OCI-LY1 (cell line): ENCODE data around the gene CEP78.

ENCODE experiments used
- H2AFZ ChIP-seq: fragments of 200-600 bp; sonication (generic), shearing (Covaris generic); 2 replicates; pipeline ENCODE4 v1.6.0; 2014; ENCODE audit warnings: antibody characterized with exemption, mild to moderate bottlenecking, low read length
- H3F3A ChIP-seq: fragments of 200-600 bp; sonication (generic), shearing (Covaris generic); 2 replicates; pipeline ENCODE4 v1.6.0; 2014; ENCODE audit warnings: mild to moderate bottlenecking, antibody characterized with exemption, low read length, moderate library complexity; ENCODE audit not compliant: insufficient read depth
- H3K27ac ChIP-seq: fragments of 200-600 bp; sonication (generic); 2 replicates; pipeline ENCODE4 v1.5.1; 2014; ENCODE audit warnings: low read length, mixed run types, mild to moderate bottlenecking, low read depth; ENCODE audit not compliant: poor library complexity, severe bottlenecking
- H3K27me3 ChIP-seq: fragments of 200-600 bp; sonication (generic); 2 replicates; pipeline ENCODE4 v1.6.0; 2014; ENCODE audit warnings: antibody characterized with exemption, mild to moderate bottlenecking, low read length, moderate library complexity; ENCODE audit not compliant: insufficient read depth
- H3K36me3 ChIP-seq: fragments of 200-600 bp; sonication (generic); 2 replicates; pipeline ENCODE4 v1.6.1; 2014; ENCODE audit warnings: mild to moderate bottlenecking, antibody characterized with exemption, low read length, moderate library complexity, mixed read lengths; ENCODE audit not compliant: insufficient read depth
- H3K4me1 ChIP-seq: fragments of 200-600 bp; sonication (generic); 2 replicates; pipeline ENCODE4 v1.5.1; 2014; ENCODE audit warnings: mild to moderate bottlenecking, low read length, moderate library complexity; ENCODE audit not compliant: insufficient read depth, severe bottlenecking
- H3K4me2 ChIP-seq: fragments of 200-600 bp; sonication (generic), shearing (Covaris generic); 2 replicates; pipeline ENCODE4 v1.6.1; 2014; ENCODE audit warnings: low read length
- H3K4me3 ChIP-seq: fragments of 200-600 bp; sonication (generic); 2 replicates; pipeline ENCODE4 v1.5.1; 2014; ENCODE audit warnings: low read length, low read depth, mild to moderate bottlenecking, mixed read lengths; ENCODE audit not compliant: poor library complexity, severe bottlenecking
- H3K79me2 ChIP-seq: fragments of 200-600 bp; shearing (Covaris generic); 2 replicates; pipeline ENCODE4 v1.6.1; 2016; ENCODE audit warnings: mixed run types, low read length, mixed read lengths; ENCODE audit not compliant: insufficient read depth
- H3K9ac ChIP-seq: fragments of 200-600 bp; sonication (generic), shearing (Covaris generic); 2 replicates; pipeline ENCODE4 v1.6.1; 2014; ENCODE audit warnings: mild to moderate bottlenecking, low read length, mixed read lengths
- H3K9me2 ChIP-seq: fragments of 200-600 bp; sonication (generic), shearing (Covaris generic); 2 replicates; pipeline ENCODE4 v1.6.1; 2014; ENCODE audit warnings: low read depth, mild to moderate bottlenecking, low read length, mixed read lengths
- H3K9me3 ChIP-seq: fragments of 200-600 bp; shearing (Covaris generic); 2 replicates; pipeline ENCODE4 v1.6.1; 2014; ENCODE audit warnings: low read length, mixed read lengths
- H4K20me1 ChIP-seq: fragments of 200-600 bp; sonication (generic), shearing (Covaris generic); 2 replicates; pipeline ENCODE4 v1.6.0; 2016; ENCODE audit warnings: mild to moderate bottlenecking, low read length; ENCODE audit not compliant: insufficient read depth
- EZH2 ChIP-seq: fragments of 200-600 bp; sonication (generic), shearing (Covaris generic); IDR thresholded peaks from 2 replicates; pipeline ENCODE4 v1.8.0; 2017; ENCODE audit warnings: borderline replicate concordance, mixed run types, mild to moderate bottlenecking, antibody characterized with exemption, low read length, moderate library complexity, mixed read lengths
- TF ChIP-seq, protein P1 (sequence below): fragments of 200-600 bp; sonication (generic), shearing (Covaris generic); IDR thresholded peaks from 2 replicates; pipeline ENCODE4 v1.5.1; 2017; ENCODE audit warnings: mild to moderate bottlenecking, antibody characterized with exemption, low read length, moderate library complexity, mixed read lengths

CEP78 gene

DNA sequence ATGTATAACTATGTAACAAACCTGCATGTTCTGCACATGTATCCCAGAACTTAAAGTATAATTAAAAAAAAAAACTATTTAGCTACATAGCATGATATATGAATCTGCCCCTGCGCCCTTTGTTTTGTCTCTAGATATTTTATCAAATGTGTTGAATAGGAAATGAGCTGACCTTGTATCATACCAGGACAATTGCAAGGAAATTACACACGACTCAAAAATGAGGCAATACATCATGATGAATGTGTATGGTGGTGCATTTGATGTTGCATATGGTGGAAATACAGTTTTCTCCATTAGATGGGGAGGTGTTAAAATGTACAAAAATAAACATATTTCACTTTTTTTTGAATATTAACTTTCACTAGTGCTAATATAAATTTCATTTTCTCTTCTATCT lies 28.6 kb upstream of the CEP78 start:
- H3K4me2 ChIP-seq: no peak overlapping the region
- no peaks in the 10 kb centered on the region for H3K9me2 ChIP-seq
- H3K4me3 ChIP-seq: no peak overlapping the region
- no peak overlapping the region for H3K27ac ChIP-seq
- TF ChIP-seq, protein P1, sequence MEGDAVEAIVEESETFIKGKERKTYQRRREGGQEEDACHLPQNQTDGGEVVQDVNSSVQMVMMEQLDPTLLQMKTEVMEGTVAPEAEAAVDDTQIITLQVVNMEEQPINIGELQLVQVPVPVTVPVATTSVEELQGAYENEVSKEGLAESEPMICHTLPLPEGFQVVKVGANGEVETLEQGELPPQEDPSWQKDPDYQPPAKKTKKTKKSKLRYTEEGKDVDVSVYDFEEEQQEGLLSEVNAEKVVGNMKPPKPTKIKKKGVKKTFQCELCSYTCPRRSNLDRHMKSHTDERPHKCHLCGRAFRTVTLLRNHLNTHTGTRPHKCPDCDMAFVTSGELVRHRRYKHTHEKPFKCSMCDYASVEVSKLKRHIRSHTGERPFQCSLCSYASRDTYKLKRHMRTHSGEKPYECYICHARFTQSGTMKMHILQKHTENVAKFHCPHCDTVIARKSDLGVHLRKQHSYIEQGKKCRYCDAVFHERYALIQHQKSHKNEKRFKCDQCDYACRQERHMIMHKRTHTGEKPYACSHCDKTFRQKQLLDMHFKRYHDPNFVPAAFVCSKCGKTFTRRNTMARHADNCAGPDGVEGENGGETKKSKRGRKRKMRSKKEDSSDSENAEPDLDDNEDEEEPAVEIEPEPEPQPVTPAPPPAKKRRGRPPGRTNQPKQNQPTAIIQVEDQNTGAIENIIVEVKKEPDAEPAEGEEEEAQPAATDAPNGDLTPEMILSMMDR: no peak
- no peaks in the 10 kb centered on the region for H4K20me1 ChIP-seq
- H3K27me3 ChIP-seq: no peaks in the 10 kb centered on the region
- no peaks in the 10 kb centered on the region for H3K79me2 ChIP-seq
- H3K9me3 ChIP-seq: no peaks in the 10 kb centered on the region
- H3F3A ChIP-seq: no peaks in the 10 kb centered on the region
- H3K9ac ChIP-seq: no peak overlapping the region
- H2AFZ ChIP-seq: no peak overlapping the region
- no peaks in the 10 kb centered on the region for H3K36me3 ChIP-seq
- H3K4me1 ChIP-seq: peaks cover 24% of the 10 kb centered on the region

DNA sequence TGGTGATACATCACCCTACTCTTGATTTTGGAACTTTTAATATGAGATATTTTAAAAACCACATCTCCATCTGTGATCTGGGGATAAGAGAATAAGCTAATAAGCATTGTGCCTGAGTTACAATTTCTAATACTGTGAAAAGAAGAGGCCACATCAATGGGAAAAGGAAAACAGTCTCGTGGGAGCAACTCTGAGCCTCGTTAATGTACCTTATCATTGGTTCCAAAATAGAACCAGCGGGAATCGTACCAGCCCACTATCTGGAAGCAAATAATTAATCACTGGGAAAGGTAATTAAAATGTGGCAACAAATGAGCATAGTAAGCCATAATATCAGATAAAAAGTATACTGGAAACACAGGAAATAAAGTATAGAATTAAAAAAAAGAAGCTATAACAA lies 28.0 kb upstream of the CEP78 start:
- TF ChIP-seq, protein P1: no peak
- TF ChIP-seq EZH2: no peak
- Histone ChIP-seq H3K27me3 (no peaks in the 10 kb centered on the region), H3K4me1 (peaks cover 28% of the 10 kb centered on the region), H3K9me3 (no peaks in the 10 kb centered on the region), H3K79me2 (no peaks in the 10 kb centered on the region), H3F3A (no peaks in the 10 kb centered on the region), H4K20me1 (no peaks in the 10 kb centered on the region), H3K4me3 (no peak overlapping the region), H3K36me3 (no peaks in the 10 kb centered on the region), H3K9ac (no peak overlapping the region), H3K9me2 (no peaks in the 10 kb centered on the region), H3K27ac (no peak overlapping the region), H3K4me2 (no peak overlapping the region), H2AFZ (no peak overlapping the region)

DNA sequence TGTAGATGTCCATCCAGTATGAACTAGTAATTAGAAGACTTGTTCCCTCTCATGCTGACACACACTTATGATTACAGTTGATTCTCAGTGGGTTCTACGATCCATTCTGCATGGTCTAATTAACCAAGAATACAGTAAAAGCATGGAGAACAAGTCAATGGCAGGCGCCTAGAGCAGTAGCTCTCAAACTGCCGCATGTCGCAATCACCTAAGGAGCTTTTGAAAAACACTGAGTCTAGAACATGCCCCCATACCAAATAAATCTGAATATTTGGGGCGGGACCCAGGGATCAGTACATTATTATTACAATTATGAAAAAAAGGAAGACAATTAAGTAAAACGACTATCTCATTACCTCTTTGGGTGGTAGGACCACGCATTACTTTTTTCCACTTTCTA lies 26.7 kb upstream of the CEP78 start:
- H4K20me1 ChIP-seq: no peaks in the 10 kb centered on the region
- H2AFZ ChIP-seq: no peak overlapping the region
- peaks cover 35% of the 10 kb centered on the region for H3K4me1 ChIP-seq
- no peaks in the 10 kb centered on the region for H3K27me3 ChIP-seq
- H3K4me2 ChIP-seq: no peak overlapping the region
- H3K9me2 ChIP-seq: no peaks in the 10 kb centered on the region
- no peak overlapping the region for H3K4me3 ChIP-seq
- H3K9ac ChIP-seq: no peak overlapping the region
- H3K36me3 ChIP-seq: no peaks in the 10 kb centered on the region
- no peaks in the 10 kb centered on the region for H3F3A ChIP-seq
- H3K27ac ChIP-seq: no peak overlapping the region
- H3K79me2 ChIP-seq: no peaks in the 10 kb centered on the region
- no peak for TF ChIP-seq EZH2
- TF ChIP-seq, protein P1: no peak
- no peaks in the 10 kb centered on the region for H3K9me3 ChIP-seq
